Omental fat pad (tissue), 4 donors: ENCODE measurements around the gene APOA4. TPM values are rescaled to one million over a fixed set of nuclear protein-coding genes. Genes with fewer than 3 reads are reported as not detected.

ENCODE experiments used
- ATAC-seq: fragments of 150-250 bp; one replicate; pipeline ENCODE4 v1.9.1; 2016; ENCODE audit warnings: mild to moderate bottlenecking, moderate library complexity; ENCODE audit not compliant: low FRiP score
- DNase-seq: peaks from one replicate; pipeline ENCODE4 v3.0.0-alpha.2; 2019; ENCODE audit warnings: low spot score
- total RNA-seq, 4 donors: library from RNA; depleted of rRNA; stranded (reverse); fragments of >200 nt; gene quantifications; one replicate each; pipeline ENCODE4 v1.1.0, GENCODE V29; 2016
- TF ChIP-seq, protein P1 (sequence below), 3 donors: fragments of 450-650 bp; IDR thresholded peaks; one replicate each; pipeline ENCODE4 v1.5.1; 2016 to 2017; ENCODE audit warnings: antibody characterized with exemption in 3 of 3, mild to moderate bottlenecking in 3 of 3, moderate library complexity in 2 of 3

Gene APOA4
- total RNA-seq, 4 donors from 2014 or later, result 1.1 TPM; not detected in 3

DNA sequence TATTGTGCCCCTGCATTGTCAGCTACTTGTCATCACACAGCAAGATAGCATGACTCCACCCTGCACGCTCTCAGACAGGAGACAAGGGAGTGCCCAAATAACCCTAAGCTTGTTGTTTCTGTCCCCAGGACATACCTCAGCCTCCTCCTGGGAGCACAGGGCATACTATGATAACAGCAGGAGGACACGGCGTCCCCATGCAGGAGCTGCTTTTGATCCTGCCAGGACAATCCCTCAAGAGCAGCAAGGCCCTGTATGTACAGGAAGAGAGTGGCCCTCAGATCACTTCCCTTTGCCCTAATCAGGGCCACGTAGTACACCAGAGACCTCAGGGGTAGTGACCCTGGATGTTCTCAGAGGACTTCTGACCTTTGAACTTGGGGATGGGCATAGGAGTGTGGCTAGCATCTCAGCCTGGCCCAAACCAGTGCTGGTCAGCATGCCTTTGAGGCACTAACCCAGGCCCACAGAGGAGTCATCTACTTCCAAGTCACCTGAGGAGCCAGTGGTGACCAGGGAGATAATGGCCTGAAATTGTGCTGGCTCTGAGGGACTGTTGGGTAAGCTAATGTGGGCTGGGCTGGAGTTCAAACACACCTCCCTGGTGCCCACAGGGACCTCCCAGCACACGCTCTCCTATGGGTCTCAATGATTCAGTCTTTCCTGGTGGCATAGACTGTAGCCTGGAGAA, 9.2 kb downstream of the APOA4 start:
- TF ChIP-seq, protein P1, sequence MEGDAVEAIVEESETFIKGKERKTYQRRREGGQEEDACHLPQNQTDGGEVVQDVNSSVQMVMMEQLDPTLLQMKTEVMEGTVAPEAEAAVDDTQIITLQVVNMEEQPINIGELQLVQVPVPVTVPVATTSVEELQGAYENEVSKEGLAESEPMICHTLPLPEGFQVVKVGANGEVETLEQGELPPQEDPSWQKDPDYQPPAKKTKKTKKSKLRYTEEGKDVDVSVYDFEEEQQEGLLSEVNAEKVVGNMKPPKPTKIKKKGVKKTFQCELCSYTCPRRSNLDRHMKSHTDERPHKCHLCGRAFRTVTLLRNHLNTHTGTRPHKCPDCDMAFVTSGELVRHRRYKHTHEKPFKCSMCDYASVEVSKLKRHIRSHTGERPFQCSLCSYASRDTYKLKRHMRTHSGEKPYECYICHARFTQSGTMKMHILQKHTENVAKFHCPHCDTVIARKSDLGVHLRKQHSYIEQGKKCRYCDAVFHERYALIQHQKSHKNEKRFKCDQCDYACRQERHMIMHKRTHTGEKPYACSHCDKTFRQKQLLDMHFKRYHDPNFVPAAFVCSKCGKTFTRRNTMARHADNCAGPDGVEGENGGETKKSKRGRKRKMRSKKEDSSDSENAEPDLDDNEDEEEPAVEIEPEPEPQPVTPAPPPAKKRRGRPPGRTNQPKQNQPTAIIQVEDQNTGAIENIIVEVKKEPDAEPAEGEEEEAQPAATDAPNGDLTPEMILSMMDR (IDR thresholded peaks at IDR 0.05), result no peak
- ATAC-seq (no peak), DNase-seq (no peak)

DNA sequence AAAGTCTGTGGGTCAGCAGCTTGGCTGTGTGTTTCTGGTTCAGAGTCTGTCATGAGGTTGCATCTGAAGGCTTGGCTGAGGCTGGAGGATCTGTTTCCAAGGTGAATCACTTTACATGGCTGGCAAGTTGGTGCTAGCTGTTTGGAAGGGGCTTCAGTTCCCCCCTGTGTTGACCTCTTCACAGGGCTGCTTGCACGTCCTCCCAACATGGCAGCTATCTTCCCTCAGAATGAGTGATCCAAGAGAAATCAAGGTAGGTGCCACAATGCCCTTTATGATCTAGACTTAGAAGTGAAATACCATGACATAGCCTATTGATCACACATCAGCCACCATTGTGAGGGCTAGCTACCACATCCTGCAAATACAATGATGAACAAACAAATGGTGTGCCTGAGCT, 9.9 kb downstream of the APOA4 start:
- DNase-seq (no peak), ATAC-seq (no peak)
- TF ChIP-seq, protein P1 (IDR thresholded peaks at IDR 0.05), result no peak

DNA sequence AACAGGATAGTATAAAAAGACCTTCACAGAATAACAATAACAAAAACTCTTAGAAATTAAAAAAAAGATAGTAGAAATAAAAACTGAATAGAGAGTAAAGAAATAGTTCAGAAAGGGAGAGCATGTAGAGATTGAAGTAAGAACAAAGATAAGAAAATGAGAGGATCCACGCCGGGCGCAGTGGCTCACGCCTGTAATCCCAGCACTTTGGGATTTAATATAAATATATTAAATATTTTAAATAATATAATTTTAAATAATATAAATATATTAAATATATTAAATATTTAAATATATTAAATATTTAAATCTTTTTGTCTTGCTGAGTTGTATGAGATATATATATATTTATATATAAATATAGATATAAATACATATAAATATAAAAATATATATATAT, 11.0 kb downstream of the APOA4 start:
- DNase-seq, result no peak
- TF ChIP-seq, protein P1 (IDR thresholded peaks at IDR 0.05), result no peak
- no peak for ATAC-seq

DNA sequence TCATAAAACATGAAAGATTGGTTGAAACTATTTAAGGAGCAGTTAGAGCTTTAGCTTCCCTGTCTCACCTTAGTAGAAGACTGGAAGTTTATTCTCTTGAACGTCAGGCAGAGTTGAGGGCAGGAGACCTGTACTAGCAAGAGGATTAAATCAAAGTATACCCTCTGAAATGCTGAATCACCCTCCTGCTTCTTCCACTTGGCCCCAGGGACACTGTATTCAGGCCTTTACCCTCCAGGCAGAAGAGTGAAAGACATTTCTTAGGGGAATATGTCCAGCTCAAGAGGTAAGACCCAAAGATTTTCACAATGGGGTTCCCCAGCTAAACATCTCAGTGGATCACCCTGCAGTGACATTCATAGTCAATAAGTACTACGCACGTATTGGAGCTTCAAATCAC, 11.9 kb downstream of the APOA4 start:
- ATAC-seq (no peak), DNase-seq (no peak)

DNA sequence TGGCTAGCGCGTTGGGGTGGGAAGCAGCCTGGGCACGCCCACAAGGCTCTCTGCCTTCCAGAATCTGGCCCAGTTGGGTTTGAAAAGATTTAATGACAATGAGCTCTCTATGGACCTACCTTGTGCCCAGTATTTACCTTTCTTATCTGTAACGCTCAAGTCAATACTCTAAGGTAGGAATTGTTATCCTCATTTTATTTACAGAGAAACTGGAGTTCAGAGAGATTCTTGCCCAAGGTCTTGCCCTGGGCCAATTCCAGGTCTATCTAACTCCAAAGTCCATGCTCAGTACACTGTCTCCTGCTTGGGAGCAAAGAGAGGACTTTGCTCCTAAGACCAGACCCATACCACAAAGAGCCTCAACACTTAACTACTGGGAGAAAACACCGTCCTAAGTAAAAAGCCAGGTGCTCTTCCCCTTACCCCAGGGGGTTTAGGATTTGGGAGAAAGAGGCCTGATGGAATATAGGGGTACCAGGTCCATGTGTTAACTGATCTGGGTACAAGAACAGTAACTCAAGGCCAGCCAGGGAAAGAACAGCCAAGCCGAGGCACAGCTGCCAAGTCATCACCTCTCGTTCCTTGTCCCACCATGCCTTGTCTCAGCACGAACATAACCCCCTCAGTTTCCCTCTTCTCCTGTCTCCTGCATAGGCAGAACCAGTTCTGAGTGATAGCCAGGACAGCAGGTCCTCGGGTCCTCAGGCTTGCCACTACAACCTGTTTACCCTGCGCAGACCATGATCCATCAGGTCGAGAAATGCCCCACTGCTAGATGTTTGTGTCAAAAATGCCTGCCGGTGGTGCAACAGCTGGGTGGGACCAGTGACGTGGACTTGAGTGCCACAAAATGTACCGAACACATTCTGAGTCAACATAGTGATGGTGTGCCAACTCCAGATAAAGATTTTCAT, 14.6 kb downstream of the APOA4 start:
- DNase-seq, result no peak
- TF ChIP-seq, protein P1 (IDR thresholded peaks at IDR 0.05), result no peak
- ATAC-seq, result no peak

More for the DNA sequence above, 11.9 kb downstream of the APOA4 start:
- TF ChIP-seq, protein P1 (IDR thresholded peaks at IDR 0.05), result no peak

DNA sequence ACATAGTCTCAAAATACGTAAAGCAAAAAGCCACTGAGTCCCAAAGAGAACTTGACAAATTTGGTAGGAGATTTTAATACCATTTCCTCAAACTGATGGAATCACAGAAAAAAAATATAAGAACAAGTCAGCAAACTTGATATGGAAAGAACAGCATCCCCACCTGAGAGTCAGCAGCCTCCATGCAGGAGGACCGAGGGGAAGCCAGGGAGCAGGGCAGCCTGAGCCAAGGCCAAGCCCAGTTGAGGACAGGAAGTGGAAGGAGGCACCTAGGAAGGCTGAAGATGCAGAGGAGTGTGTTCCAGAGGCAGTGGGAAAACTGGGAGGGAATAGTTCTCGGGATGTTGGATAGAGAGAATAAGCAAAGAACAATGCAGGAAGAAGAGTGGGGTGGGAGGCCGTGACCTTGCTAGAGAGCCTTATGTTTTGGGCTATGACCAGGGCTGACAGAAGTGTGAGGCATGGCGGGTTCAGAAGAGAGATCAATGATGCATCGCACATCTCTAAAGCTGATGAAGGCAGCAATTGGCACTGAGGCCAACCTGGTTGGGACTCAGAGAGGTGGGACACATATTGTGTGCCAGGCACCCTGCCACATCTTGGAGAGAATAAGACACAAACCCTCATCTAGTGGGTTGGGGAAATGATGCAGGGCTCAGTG, 15.4 kb downstream of the APOA4 start:
- TF ChIP-seq, protein P1 (IDR thresholded peaks at IDR 0.05), result no peak
- DNase-seq (no peak), ATAC-seq (no peak)
